NCI-H146 treated with DMSO at 0.1 percent for 48 hours (cell line): ENCODE results near the gene PEAK1.
"Not testable (repeated sequence)": the region's sequence is repeated elsewhere in the genome, so short reads cannot be mapped to it uniquely, and the experiment has no call there.

Experiments
- DNase-seq: peaks from one replicate; lab custom pipeline; 2025; ENCODE audit not compliant: unreplicated experiment; lab: John Stamatoyannopoulos, UW

Gene PEAK1

DNA sequence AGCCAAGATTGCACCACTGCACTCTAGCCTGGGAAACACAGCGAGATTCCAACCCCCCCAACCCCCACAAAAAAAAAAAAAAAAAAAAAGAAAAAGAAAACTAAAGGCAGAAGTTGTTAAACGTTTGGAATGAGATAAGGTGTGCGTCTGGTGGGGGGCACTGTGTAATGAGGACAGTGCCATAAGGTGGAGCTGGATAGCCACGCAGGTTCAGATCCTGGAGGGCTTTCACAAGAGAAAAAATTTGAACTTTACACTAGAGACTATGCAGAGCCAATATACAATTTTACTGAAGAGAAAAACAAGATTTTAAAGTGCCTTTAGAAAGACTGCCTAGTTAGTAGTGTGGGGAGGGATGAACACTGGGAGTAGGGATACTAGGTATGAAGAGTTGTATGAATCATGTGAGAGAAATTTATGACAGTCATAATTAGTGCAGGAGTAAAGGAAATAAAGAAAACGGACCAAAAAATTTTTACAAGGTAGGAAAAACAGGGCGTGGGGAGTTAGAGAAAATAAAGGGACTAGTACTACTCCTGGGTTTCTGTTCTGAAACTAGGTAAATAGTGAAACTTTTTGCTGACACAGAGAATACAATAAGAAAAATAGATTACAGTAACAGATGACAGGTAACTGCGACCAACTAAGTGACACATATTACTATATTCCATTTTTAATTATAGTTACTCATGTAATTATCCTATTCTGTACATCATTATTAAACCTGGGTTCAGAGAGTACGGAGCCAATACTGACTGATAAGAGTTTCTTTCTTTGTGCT lies 108.1 kb downstream of the PEAK1 start:
- DNase-seq = no peak

DNA sequence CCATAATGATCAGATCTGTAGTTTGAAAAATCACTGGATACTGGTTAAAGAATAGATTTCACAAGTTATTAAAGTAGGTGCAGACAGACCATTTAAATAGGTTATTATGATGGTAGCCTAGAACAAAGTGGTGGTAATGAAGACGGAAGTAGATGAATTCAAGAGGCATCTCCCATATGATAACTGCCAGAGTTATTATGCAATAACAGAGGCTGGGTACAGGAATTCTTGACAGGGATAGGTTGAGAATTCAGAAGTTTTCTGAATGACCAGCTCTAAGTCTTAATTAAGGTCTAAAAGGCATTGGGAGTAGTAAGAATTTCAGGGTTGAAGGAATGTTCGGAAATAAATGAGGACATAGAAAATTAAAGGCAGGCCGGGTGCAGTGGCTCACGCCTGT lies 108.9 kb downstream of the PEAK1 start:
- DNase-seq = no peak

DNA sequence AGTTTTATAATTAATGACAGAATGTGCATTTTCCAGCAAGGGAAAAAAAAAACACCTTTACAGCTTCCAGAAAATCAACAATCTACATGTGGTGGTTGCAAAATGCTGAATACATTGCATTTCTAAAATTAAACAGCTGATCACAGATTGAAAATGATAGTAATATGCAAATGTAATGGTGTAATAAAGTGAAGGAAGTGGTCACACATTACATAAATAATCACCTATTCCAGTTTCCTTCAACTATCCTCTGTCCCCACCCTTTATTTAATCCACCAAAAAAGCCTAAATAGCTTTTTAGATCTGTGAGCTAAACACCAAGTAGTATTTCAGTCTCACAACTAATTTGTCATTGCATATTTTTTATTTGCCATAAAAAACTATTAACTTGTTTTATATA lies 110.5 kb downstream of the PEAK1 start:
- DNase-seq = no peak

DNA sequence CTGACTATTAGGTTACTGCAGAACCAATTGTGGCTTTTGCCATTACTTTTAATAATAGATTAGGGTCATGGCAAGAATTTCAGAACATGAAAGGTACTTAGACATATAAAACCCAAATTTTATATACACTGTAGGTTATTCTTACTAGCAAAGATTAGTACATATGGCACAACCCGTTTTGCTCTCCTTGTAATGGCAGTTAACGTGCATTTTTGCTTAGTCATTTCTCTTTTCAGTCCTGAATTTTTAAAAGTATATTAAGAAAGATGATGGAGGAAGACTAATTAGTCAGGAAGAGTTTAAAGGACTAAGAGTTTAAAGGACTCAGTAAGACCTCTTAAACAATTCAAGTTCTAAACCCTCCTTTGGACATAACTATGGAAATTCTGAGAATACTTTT lies 114.0 kb downstream of the PEAK1 start:
- no peak for DNase-seq

DNA sequence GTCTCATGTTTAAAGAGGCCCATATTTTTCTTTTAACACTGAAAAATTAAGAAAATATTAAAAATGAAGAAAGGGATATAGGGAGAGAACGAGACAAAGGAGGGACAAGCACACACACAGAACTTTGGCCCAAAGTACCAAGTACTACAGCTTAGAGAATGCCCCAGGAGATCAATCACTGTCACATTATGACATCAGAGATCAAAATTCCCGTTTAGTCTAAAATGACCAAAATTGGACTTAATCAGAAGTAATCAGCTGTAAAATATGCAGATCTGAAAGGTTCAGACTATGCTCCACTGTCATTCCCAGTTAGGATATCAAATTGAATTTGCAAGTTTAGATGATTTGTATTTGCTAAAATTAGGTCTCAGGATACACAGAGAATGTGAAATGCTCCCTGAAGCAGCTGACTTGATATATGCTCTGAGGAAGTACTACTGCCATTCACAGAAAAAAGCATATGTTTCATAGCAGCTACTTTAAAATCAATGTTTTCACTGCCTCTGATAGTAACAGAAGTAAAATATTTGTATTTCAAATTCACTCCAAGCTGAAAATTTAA lies 123.0 kb downstream of the PEAK1 start:
- no peak for DNase-seq

DNA sequence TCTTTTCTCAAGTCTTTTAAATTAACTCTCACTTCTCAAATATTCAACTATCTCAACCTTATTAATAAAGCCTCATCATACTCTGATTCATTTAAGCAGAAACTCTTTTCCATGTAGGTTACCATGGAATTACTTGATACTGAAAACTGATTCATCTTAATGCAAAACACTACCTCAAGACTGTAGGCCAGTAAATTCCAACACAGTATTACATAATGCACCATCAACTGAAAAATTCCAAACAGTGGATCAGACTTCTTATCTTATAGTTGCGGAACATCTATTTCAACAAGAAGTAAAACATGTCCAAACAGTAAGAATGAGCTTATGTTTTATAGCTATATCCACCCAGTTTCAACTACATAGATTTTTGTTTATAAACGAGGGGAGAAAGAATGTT lies 124.5 kb downstream of the PEAK1 start:
- DNase-seq = no peak

DNA sequence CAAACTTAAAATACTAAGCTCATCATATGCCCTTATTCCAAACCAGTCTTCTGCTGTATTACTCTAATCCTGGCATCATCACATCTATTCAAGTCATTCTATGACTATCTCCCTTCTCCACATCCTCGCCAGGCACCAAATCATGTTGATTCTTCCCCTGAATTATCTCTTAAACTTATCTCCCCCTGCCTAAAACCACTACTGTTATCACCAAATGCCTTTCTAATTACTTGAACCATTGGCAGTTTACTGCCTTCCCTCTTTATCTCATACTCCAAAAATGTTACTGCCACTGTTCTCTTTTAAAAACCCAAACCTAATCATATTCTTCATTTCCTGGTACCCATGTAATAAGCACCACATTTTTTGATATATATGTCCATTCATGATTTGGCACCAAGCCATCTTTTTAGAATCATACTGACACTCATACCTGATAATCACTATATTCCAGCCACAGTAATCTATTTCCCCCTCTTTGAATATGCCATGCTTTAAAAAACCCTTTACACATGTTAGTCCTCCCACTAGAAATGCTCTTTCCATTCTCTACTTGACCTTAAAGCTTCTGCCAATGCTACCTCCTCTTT lies 126.8 kb downstream of the PEAK1 start:
- no peak for DNase-seq

DNA sequence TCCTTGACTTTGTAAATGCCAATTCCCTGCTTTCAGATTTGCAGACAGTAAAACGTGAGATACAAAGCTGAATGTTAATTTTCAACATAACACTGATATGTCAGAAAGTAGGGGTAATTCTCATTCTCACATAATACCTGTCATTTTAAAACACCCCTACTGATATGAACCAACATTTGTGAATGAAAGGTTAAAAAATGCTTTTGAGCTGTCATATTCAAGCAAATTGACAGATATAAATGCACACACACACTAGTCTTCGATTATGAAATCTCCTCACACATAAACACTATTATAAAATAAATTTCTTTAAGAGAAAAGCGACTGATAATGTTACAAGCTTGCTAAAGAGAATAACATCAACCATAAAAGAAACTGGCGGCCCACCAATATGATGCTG lies 128.8 kb downstream of the PEAK1 start:
- no peak for DNase-seq

DNA sequence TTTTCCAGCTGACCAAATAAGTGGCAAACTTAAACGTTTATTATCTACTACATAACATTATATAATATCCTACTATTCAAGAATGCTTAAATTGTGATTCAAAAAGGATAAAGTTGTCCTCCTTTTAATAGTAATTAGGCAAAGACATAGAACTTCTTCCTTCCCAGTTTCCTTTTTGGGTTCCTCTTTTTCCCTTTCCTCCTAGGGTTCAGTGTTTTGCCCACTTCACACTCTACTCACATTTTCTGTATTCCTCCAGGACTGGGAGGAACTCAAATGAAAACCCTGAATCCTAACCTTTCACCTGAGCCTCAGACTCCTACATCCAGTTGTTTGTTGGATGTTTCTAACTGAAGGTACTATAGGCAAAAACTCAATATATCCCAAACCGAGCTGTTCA lies 132.5 kb downstream of the PEAK1 start:
- no peak for DNase-seq

DNA sequence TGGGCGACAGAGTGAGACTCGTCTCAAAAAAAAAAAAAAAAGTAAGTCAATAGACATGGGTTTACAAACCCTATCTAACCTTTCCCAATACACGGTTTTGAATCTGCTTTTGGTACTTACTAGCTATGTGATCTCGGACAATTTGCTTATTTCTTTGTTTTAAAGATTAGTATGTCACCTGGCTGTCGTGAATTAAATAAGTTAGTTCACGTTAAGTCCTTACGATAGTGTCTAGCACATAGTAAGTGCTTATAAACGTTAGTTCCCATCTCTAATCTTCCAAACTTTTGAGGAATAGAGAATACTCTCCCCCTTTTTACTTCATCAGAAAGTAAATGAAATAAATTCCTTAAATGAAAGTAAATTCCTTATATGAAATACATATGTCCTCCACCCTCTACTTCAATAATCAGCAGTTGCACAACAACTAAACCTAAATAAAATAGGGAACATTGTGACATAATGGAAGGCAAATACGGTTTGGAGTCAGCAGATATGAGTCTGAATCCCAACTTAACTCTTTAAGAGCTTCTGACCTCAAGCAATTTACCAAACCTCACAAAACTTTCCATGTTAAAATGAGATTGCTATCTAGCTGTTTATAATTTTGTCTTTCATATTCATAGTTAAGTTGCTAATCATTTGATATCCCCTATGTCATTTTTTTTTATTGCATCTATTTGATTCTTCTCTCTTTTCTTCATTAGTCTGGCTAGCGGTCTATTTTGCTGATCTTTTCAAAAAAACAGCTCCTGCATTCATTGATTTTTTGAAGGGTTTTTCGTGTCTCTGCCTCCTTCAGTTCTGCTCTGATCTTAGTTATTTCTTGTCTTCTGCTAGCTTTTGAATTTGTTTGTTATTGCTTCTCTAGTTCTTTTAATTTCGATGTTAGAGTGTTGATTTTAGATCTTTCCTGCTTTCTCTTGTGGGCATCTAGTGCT lies 134.6 kb downstream of the PEAK1 start:
- no peak for DNase-seq

DNA sequence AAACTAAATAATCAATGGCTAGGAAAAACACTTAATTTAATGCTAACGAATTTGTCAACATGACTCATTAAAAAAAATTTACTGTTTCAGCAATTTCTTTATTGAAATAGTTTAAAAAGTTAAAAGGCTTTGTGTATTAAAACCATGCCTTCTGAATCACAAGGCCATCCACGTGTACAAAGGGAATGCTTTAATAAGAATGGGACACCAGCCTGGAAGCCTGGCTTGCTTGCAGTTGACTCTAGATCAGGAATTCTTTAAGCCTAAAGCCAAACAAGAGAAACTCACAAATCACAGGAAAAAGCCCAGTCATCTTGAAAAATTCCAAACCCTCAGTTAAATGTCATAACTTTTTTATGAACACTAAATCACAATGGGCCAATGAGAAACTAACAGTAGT lies 137.6 kb downstream of the PEAK1 start:
- no peak for DNase-seq

DNA sequence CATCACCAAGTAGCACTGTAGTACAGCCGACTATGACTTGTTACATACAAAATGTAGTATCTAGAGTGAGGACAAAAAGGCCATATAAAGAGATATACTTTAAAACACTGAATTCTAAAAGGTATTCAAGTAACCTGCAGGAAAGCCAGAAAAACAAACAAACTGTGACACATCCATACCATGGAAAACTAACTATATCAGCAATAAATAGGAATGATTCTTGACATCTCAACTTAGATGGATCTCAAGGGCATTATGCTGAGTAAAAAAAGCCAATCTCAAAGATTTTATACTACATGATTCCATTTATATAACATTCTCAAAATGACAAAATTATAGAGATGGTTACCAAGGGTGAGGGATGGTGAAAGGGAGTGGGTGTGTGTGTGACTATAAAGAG lies 143.0 kb downstream of the PEAK1 start:
- no peak for DNase-seq

DNA sequence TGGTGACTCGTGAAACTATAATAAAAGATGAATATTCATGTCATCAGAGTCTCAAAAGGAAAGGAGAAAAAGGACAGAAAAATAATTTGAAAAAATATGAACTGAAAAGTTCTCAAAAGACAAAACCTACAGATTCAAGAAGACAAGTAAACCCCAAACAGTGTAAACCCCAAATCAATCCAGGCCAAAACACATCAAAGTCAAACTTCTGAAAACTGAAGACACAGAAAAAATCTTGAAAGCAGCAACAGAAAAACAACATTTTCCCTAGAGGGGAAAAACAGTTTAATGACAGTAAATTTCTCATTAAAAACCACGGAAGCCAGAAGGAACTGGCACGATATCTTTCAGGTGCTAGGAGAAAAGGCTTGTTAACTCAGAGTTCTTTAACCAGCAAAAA lies 143.8 kb downstream of the PEAK1 start:
- DNase-seq = no peak

DNA sequence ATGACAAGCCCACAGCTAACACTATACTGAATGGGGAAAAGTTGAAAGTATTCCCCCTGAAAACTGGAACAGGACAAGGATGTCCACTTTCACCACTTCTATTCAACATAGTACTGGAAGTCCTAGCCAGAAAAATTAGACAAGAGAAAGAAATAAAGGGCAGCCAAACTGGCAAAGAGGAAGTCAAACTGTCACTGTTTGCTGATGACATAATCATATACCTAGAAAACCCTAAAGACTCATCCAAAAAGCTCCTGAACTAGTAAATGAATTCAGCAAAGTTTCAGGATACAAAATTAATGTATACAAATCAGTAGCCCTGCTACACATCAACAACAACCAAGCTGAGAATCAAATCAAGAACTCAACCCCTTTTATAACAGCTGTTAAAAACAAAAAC lies 146.8 kb downstream of the PEAK1 start:
- DNase-seq = not testable (repeated sequence)

DNA sequence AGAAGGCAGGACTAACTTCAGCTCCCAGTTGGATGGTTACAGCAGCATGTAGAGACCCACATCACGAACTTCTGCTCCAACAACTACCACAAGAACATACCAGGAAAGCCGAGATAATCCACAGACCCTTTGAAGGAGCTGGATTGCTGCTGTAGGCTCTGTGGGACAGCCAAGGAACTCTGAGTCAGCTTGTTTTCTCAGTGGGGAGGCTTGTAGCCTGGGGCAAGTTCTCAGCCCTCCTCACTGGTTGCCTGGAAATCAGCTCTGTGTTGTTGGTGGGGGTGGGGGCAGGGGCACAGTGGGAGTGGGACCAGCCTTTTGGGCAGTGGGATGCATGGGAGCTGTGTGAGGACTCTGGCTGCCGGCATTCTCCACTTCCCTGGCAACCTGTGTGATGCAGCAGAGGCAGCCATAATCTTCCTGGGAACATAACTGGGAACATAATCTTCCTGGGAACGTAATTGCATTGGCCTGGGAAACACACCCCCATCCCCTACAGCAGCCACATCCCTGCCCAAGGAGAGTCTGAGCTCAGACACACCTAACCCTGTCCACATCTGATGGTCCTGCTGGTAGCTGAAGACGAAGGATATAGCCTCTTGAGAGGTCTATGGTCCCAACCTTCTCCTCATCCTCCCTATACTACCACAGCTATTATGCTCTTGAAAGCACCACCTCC lies 153.1 kb downstream of the PEAK1 start:
- no peak for DNase-seq

DNA sequence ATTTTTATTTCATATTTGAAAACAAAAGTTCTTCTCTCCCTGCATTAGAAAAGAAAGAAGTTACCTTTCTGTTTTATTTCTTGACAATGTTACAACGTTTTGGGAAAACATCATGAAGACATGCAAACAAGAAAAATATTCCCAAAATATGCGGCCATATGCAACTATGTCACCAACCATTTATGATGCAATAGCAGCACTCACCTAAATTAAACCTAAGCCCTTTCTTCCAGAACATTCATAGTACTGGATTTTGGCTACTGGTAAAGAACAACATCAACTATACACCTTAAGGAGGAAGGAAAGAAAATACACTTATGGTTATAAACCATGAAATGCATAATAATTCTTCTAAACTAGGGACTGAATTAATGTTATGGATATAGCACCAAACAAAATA lies 164.5 kb downstream of the PEAK1 start:
- no peak for DNase-seq

DNA sequence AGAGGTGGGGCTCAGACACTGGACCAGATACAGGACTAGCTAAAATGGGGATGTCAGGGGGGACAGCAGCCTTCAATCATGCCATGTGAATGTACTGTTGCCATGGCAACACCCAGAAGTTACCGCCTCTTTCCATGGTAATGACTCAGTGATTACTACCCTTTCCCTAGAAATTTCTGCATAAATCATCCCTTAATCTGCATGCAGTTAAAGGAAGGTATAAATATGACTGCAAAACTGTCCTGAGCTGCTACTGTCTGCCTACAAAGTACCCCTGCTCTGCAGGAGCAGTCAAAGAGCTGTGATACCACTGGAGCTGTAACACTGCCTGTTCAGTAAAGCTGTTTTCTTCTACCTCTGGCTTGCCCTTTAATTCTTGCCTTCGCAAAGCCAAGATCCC lies 168.2 kb downstream of the PEAK1 start:
- no peak for DNase-seq

DNA sequence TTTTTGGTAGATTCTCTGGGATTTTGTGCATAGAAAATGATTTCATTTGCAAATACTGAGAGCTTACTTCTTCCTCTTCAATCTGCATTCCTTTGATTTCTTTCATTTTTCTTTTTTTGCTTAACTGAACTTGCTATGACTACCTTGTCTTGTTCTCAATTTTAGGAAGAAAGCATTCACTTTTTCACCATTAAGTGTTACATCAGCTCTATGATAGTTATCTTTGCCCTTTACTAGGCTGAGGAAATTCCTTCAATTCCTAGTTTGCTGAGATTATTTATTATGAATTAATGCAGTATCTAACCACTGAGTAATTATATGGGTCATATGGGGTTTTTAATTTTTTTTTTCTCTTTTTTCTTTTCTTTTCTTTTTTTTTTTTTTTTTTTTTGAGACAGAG lies 172.8 kb downstream of the PEAK1 start:
- DNase-seq = no peak

DNA sequence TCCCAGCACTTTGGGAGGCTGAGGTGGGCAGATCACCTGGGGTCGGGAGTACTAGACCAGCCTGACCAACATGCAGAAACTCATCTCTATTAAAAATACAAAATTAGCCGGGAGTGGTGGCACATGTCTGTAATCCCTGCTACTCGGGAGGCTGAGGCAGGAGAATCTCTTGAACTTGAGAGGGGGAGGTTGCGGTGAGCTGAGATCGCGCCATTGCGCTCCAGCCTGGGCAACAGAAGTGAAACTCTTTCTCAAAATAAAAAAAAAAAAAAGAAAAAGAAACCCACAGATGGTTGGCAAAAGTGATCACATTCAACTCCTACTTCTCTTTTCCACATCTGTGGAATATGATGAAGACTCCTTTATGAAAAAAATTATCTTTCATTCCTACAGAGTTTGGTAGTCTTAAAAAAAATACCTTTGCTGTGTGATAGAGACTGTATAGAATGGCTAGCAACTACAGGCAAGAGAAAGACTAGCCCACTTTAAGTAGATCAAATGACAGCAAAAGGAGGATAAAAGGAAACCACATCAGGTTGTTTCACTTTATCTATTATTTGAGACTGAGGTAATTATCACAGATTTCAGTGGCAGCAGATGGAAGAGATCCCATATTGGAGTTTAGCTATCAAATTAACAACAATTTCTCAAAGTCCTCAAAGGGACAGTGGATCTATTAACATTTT lies 176.0 kb downstream of the PEAK1 start:
- no peak for DNase-seq

DNA sequence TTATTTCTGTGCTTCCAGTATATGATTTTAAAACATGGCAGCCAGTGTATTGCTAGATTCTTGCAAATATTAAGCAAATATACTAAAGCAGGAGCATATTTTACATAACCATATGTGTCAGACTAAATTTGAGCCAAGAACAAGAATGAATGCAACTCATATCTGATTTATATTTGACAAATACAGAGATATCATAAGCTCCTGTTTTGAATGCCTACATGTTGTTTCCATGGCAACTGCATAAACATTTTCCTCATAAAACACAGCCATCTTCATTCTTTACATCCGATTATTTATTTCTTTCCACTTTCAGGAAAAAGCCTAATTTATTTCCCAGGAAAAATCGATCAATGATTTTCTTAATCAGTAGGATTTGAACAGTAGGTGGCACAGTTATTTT lies 176.8 kb downstream of the PEAK1 start:
- DNase-seq = no peak
